ENCODE results near the gene PPP2R3B. TPM values are rescaled to one million over a fixed set of nuclear protein-coding genes. Genes with fewer than 3 reads are reported as not detected.
A peak's percentile ranks its signal among the peaks of the same experiment; 100 is the strongest.

PPP2R3B gene
- total and polyA plus RNA-seq, 2 of the 13 experiments (the other 11 are each of a cell fraction or from before 2014, with no cell fraction given), result 17.0 to 21.4 TPM

- no peak for ATAC-seq
- 98% methylated on average over 32 of the region's 50 CpGs for WGBS (ENCODE audit: low lambda C conversion rate)
- Histone ChIP-seq H3K4me1 (ENCODE audit: insufficient read depth, low read length) (peaks cover 11% of the 10 kb centered on the region), H3K9ac (ENCODE audit: insufficient read depth, low read depth, low read length) (no peak overlapping the region), H3K27me3 (ENCODE audit: control insufficient read depth in 1 of 2, insufficient read depth in 2 of 2, low read length in 2 of 2) (no peaks in the 10 kb centered on the region), H3K79me2 (ENCODE audit: insufficient read depth, low read length) (peaks cover 9% of the 10 kb centered on the region), H2AFZ (ENCODE audit: low read length) (no peak overlapping the region), H3K4me2 (ENCODE audit: low read depth, low read length) (0 out of 2 replicates have a peak overlapping the region, but pooled peaks have one; percentile 18), H3K4me3 (replicated peaks in 1 of 3; ENCODE audit: insufficient read depth in 1 of 3, low read depth in 2 of 3, low read length in 3 of 3) (no peak overlapping the region), H4K20me1 (ENCODE audit: insufficient read depth, low read length) (peaks cover 6% of the 10 kb centered on the region; the same call in 1 of the 2 replicates), H3K27ac (ENCODE audit: extremely low read length, insufficient read depth, low read length) (peak overlapping the region; percentile 40), H3K9me3 (ENCODE audit: low read length) (no peaks in the 10 kb centered on the region), H3K36me3 (replicated peaks in 1 of 2; ENCODE audit: control insufficient read depth in 1 of 2, insufficient read depth in 2 of 2, low read length in 2 of 2) (peaks cover 13 to 44% of the 10 kb centered on the region in 2 experiments; a peak in 4 of 5 replicates)
- CTCF ChIA-PET (ENCODE audit: low intra/inter-chr PET ratio, low total read pairs), result no interaction called here
- POLR2A ChIA-PET, result no interaction called here
- TF ChIP-seq ZNF75D (CRISPR knock-in tag; IDR thresholded peaks at IDR 0.05; ENCODE audit: borderline replicate concordance) (no peak), RBFOX2 (IDR thresholded peaks at IDR 0.05; ENCODE audit: low read depth, low read length) (peak; percentile 69), HNRNPLL (IDR thresholded peaks at IDR 0.05; ENCODE audit: low read depth, low read length, poor library complexity, severe bottlenecking) (peak; percentile 10), ZNF687 (CRISPR knock-in tag; IDR thresholded peaks at IDR 0.05) (peak; percentile 18; the same call in 1 of the 2 replicates), KLF13 (CRISPR knock-in tag; IDR thresholded peaks at IDR 0.05) (no peak), HNRNPL (IDR thresholded peaks at IDR 0.05; ENCODE audit: low read depth, low read length) (0 out of 2 replicates have a peak, but pooled peaks have one; percentile 15), TBX3 (IDR thresholded peaks at IDR 0.05; ENCODE audit: borderline replicate concordance) (no peak), AGO2 (optimal IDR thresholded peaks at IDR 0.05; ENCODE audit: low read depth, low read length) (peak; percentile 87), AGO1 (IDR thresholded peaks at IDR 0.05; ENCODE audit: low read depth, low read length, poor library complexity, severe bottlenecking) (peak; percentile 93), ZNF773 (CRISPR knock-in tag; IDR thresholded peaks at IDR 0.05; ENCODE audit: borderline replicate concordance) (no peak), RFX5 (IDR thresholded peaks at IDR 0.05; ENCODE audit: low read depth, low read length) (no peak)
- TF ChIP-seq, protein P1, sequence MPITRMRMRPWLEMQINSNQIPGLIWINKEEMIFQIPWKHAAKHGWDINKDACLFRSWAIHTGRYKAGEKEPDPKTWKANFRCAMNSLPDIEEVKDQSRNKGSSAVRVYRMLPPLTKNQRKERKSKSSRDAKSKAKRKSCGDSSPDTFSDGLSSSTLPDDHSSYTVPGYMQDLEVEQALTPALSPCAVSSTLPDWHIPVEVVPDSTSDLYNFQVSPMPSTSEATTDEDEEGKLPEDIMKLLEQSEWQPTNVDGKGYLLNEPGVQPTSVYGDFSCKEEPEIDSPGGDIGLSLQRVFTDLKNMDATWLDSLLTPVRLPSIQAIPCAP (CRISPR knock-in tag; IDR thresholded peaks at IDR 0.05; ENCODE audit: low read depth), result no peak
- TF ChIP-seq, protein P2, sequence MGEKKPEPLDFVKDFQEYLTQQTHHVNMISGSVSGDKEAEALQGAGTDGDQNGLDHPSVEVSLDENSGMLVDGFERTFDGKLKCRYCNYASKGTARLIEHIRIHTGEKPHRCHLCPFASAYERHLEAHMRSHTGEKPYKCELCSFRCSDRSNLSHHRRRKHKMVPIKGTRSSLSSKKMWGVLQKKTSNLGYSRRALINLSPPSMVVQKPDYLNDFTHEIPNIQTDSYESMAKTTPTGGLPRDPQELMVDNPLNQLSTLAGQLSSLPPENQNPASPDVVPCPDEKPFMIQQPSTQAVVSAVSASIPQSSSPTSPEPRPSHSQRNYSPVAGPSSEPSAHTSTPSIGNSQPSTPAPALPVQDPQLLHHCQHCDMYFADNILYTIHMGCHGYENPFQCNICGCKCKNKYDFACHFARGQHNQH (CRISPR knock-in tag; IDR thresholded peaks at IDR 0.05), result no peak
- TF ChIP-seq, protein P3, sequence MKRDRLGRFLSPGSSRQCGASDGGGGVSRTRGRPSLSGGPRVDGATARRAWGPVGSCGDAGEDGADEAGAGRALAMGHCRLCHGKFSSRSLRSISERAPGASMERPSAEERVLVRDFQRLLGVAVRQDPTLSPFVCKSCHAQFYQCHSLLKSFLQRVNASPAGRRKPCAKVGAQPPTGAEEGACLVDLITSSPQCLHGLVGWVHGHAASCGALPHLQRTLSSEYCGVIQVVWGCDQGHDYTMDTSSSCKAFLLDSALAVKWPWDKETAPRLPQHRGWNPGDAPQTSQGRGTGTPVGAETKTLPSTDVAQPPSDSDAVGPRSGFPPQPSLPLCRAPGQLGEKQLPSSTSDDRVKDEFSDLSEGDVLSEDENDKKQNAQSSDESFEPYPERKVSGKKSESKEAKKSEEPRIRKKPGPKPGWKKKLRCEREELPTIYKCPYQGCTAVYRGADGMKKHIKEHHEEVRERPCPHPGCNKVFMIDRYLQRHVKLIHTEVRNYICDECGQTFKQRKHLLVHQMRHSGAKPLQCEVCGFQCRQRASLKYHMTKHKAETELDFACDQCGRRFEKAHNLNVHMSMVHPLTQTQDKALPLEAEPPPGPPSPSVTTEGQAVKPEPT (CRISPR knock-in tag; IDR thresholded peaks at IDR 0.05; ENCODE audit: low read depth), result no peak
- TSS peak; percentile 33 for BruUV-seq (replicated peaks)
- DNase-seq (ENCODE audit: low spot score), result no peak
- intact Hi-C loops (cut with micrococcal nuclease; ENCODE audit: unreplicated experiment), result loop anchor here (5.0 kb wide), 1 partner anchor 39 kb away; no protein-coding TSS in a partner anchor
- in situ Hi-C loops (cut with HindIII; ENCODE audit: extremely low pct_ligation_motif_present, low pct_unique_long_range_greater_than_20kb), result loop anchor here (5.0 kb wide), 1 partner anchor 39 kb away; no protein-coding TSS in a partner anchor
- no peak for FAIRE-seq
Observed at GRCh38 chrX:316351-317325, 70.1 kb downstream of the PPP2R3B start.

Data from HepG2 (cell line).